Right lobe of liver (tissue), 4 donors: ENCODE data around the gene METTL27.

ENCODE experiments used
- POLR2A ChIP-seq: fragments of 450-650 bp; IDR thresholded peaks from one replicate; pipeline ENCODE4 v1.6.1; 2017; ENCODE audit warnings: antibody characterized with exemption, mild to moderate bottlenecking
- TF ChIP-seq, protein P1 (sequence below), 4 donors: fragments of 200-600 bp in 3 of 4; fragments of 450-650 bp in 1 of 4; IDR thresholded peaks; one replicate each; pipeline versions ENCODE4 v1.5.1 to v1.8.0; 2016 to 2022; ENCODE audit warnings: antibody characterized with exemption in 4 of 4, mild to moderate bottlenecking in 2 of 4
- donor health status: DM: no; HTN: no; CAD: no.
- donor health status: DM: no; HTN: no; CAD: no.
- donor health status: DM: no; HTN: yes; CAD: no.

- TF ChIP-seq, protein P1, sequence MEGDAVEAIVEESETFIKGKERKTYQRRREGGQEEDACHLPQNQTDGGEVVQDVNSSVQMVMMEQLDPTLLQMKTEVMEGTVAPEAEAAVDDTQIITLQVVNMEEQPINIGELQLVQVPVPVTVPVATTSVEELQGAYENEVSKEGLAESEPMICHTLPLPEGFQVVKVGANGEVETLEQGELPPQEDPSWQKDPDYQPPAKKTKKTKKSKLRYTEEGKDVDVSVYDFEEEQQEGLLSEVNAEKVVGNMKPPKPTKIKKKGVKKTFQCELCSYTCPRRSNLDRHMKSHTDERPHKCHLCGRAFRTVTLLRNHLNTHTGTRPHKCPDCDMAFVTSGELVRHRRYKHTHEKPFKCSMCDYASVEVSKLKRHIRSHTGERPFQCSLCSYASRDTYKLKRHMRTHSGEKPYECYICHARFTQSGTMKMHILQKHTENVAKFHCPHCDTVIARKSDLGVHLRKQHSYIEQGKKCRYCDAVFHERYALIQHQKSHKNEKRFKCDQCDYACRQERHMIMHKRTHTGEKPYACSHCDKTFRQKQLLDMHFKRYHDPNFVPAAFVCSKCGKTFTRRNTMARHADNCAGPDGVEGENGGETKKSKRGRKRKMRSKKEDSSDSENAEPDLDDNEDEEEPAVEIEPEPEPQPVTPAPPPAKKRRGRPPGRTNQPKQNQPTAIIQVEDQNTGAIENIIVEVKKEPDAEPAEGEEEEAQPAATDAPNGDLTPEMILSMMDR (IDR thresholded peaks at IDR 0.05), result no peak
- TF ChIP-seq POLR2A, result no peak
Observed at GRCh38 chr7:73824986-73825385, 17.3 kb downstream of the METTL27 start.
